Measurements from ENCODE around the gene TLE4. TPM values are rescaled to one million over a fixed set of nuclear protein-coding genes. Genes with fewer than 3 reads are reported as not detected.

Gene TLE4
- total RNA-seq, 4 donors from 2014 or later: 30.5 to 66.2 (median 46.4) TPM

- Histone ChIP-seq H3K36me3 (peaks cover 0 to 13% of the 10 kb centered on the region in 2 donors), H3K9me3 (no peaks in the 10 kb centered on the region), H3K4me1 (peaks cover 0 to 12% (median 2%) of the 10 kb centered on the region in 3 donors), H3K4me3 (no peak overlapping the region), H3K27me3 (no peaks in the 10 kb centered on the region), H3K27ac (no peak overlapping the region)
- TF ChIP-seq POLR2AphosphoS5 (IDR thresholded peaks at IDR 0.05) (no peak), EP300 (IDR thresholded peaks at IDR 0.05) (no peak)
- ATAC-seq: no peak
Measured at GRCh38 chr9:79655551-79655950, 83.8 kb downstream of the TLE4 start.

GRCh38 chr9:79656169-79656568 lies 84.4 kb downstream of the TLE4 start:
- no peaks in the 10 kb centered on the region for H3K9me3 ChIP-seq
- no peaks in the 10 kb centered on the region for H3K27me3 ChIP-seq
- H3K36me3 ChIP-seq: peaks cover 0 to 13% of the 10 kb centered on the region in 2 donors
- 31 to 70% methylated on average over 5 of the region's 5 CpGs for WGBS, 2 donors (ENCODE audit: low coverage in 1 of 2)
- no peak overlapping the region for H3K27ac ChIP-seq
- H3K4me3 ChIP-seq: no peak overlapping the region
- peaks cover 0 to 12% (median 2%) of the 10 kb centered on the region in 3 donors for H3K4me1 ChIP-seq
- ATAC-seq: no peak
- TF ChIP-seq EP300 (IDR thresholded peaks at IDR 0.05) (no peak), CTCF (IDR thresholded peaks at IDR 0.05) (no peak), POLR2A (IDR thresholded peaks at IDR 0.05) (no peak), POLR2AphosphoS5 (IDR thresholded peaks at IDR 0.05) (no peak)

GRCh38 chr9:79657891-79658290 lies 86.1 kb downstream of the TLE4 start:
- H3K27ac ChIP-seq: no peak overlapping the region
- H3K4me1 ChIP-seq: peaks cover 2 to 30% (median 11%) of the 10 kb centered on the region in 3 donors
- peaks cover 0 to 6% of the 10 kb centered on the region in 2 donors for H3K36me3 ChIP-seq
- no peaks in the 10 kb centered on the region for H3K9me3 ChIP-seq
- ATAC-seq: no peak
- H3K27me3 ChIP-seq: no peaks in the 10 kb centered on the region
- no peak overlapping the region for H3K4me3 ChIP-seq
- TF ChIP-seq POLR2AphosphoS5 (IDR thresholded peaks at IDR 0.05) (no peak), CTCF (IDR thresholded peaks at IDR 0.05) (no peak), POLR2A (IDR thresholded peaks at IDR 0.05) (no peak), EP300 (IDR thresholded peaks at IDR 0.05) (no peak)
- 96 to 100% methylated on average over 2 of the region's 2 CpGs for WGBS, 2 donors (ENCODE audit: low coverage in 1 of 2)

- TF ChIP-seq CTCF (IDR thresholded peaks at IDR 0.05) (no peak), EP300 (IDR thresholded peaks at IDR 0.05) (no peak), POLR2AphosphoS5 (IDR thresholded peaks at IDR 0.05) (no peak), POLR2A (IDR thresholded peaks at IDR 0.05) (no peak)
- Histone ChIP-seq H3K27me3 (no peaks in the 10 kb centered on the region), H3K4me1 (peaks cover 3 to 40% (median 12%) of the 10 kb centered on the region in 3 donors), H3K36me3 (peaks cover 0 to 5% of the 10 kb centered on the region in 2 donors), H3K4me3 (no peak overlapping the region), H3K9me3 (no peaks in the 10 kb centered on the region), H3K27ac (no peak overlapping the region)
- WGBS, 2 donors (ENCODE audit: low coverage in 1 of 2): 98 to 100% methylated on average over 3 of the region's 3 CpGs
- ATAC-seq: no peak
Measured at GRCh38 chr9:79658926-79659325, 87.2 kb downstream of the TLE4 start.

- Histone ChIP-seq H3K4me3 (no peak overlapping the region), H3K27me3 (no peaks in the 10 kb centered on the region), H3K36me3 (peaks cover 0 to 5% of the 10 kb centered on the region in 2 donors), H3K27ac (no peak overlapping the region), H3K9me3 (no peaks in the 10 kb centered on the region), H3K4me1 (peaks cover 3 to 46% (median 10%) of the 10 kb centered on the region in 3 donors)
- WGBS, 2 donors (ENCODE audit: low coverage in 1 of 2): 96 to 98% methylated on average over 3 to 7 of the region's 7 CpGs
- ATAC-seq: no peak
- TF ChIP-seq POLR2A (IDR thresholded peaks at IDR 0.05) (no peak), POLR2AphosphoS5 (IDR thresholded peaks at IDR 0.05) (no peak), CTCF (IDR thresholded peaks at IDR 0.05) (no peak), EP300 (IDR thresholded peaks at IDR 0.05) (no peak)
Measured at GRCh38 chr9:79660615-79661014, 88.8 kb downstream of the TLE4 start.
